GM18508 (cell line): ENCODE data around the gene NT5DC2.

ENCODE experiments used
- ATAC-seq: cut with Tn5 transposase; IDR thresholded peaks from one replicate; pipeline ENCODE4 v1.9.1; 2021; ENCODE audit warnings: moderate number of reproducible peaks; ENCODE audit not compliant: insufficient read depth, unreplicated experiment

Gene NT5DC2

DNA sequence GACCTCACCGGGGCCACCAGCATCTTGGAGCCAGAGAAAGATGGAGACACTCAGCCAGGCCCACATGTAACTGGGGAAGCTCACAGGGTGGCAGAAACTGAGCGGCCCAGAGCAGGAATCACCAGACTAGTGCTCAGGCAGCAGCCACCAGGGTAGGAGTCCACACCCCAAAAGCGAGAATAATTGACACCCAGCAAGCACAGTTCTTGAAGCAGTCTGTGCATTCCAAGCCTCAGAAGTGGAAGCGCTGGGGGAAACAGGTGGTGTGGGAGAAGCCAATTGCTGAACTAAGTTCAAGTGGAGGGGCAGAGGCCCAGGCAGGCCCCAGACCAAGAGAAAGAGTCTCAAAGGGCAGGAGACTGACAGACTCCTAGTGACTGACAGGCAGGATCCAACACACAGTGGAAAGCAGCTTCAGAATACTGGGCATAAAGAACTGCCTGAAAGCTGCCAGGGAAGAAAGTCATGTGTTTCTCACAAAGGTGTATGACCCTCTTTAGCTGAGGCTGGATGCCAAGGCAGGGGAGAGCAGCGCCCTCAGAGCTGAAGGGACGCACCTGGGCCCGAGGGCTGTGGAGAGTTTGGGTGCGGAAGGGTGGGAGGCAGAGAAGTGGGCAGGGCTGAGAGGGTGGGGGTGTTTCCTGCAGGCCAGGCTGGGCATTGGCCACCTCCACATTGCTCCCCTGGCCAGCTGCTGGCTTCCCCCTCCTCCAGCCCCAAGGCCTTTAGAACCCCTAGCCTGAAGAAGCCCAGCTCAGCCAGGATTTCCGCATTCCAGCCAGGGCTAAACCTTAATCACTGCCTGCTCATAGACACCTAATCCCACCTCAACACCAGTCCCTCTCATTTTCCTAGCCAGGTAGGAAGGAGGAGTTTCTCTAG lies 7.7 kb downstream of the NT5DC2 start:
- no peak for ATAC-seq

DNA sequence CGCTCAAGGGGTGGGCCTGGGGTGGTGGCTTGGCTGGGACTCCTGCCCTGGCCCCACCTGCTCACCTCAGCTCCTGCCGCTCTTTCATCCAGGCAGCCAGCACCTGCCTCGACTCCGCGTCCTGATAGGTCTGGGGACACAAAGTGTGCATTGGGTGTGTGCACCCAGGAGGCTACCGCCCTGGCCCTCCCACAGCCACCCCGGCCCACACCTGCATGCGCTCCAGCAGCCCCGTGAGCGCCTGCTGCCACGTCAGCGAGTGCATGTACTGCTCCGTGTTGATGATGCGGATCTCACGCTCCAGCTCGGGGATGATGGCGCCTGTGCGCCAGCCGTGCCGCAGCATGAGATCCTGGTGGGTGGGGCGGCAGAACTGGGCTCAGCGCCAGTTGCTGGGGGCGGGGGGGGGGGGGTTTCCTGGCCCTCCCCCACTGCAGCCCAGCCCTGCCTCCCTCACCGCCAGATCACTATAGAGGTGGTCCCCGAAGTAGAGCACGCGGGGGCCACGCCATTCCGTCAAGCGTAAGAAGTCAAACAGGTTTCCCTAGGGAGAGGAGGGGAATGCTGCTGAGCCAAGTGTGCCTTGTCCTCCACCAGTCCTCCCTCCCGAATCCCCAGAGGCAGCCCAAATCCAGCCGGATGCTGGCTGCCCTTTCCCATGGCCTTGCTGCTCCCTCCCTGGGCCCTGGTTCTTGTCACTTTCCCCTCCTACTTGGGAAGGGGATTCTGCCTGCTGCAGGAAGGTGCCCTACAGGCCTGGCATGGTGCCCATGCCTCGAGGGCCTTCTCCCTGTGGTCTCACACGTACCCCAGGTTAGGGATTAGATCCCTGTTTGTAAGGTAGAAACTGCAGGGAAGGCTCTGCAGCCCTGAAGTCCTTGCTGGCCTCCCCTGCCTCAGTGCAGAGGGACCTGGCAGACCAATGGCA lies 8.6 kb downstream of the NT5DC2 start:
- ATAC-seq, result no peak

DNA sequence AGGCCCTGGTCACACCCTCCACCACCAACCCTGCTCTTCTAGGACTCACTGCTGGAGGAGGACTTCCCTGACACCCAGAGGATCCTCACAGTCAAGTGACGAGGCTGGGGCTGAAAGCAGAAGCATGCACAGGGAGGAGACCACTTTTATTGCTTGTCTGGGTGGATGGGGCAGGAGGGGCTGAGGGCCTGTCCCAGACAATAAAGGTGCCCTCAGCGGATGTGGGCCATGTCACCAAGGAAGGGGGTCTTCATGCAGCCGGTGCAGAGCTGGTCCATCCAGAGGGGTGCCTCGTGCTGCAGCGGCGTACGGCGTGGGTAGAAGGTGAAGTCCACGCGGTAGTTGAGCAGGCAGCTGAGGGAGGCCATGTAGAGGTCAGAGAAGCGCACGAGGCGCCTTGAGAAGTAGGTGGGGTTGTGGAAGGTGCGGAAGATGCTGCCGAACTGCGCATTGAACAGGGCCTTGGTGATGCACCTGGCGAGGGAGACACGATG lies 9.4 kb downstream of the NT5DC2 start:
- ATAC-seq, result no peak

DNA sequence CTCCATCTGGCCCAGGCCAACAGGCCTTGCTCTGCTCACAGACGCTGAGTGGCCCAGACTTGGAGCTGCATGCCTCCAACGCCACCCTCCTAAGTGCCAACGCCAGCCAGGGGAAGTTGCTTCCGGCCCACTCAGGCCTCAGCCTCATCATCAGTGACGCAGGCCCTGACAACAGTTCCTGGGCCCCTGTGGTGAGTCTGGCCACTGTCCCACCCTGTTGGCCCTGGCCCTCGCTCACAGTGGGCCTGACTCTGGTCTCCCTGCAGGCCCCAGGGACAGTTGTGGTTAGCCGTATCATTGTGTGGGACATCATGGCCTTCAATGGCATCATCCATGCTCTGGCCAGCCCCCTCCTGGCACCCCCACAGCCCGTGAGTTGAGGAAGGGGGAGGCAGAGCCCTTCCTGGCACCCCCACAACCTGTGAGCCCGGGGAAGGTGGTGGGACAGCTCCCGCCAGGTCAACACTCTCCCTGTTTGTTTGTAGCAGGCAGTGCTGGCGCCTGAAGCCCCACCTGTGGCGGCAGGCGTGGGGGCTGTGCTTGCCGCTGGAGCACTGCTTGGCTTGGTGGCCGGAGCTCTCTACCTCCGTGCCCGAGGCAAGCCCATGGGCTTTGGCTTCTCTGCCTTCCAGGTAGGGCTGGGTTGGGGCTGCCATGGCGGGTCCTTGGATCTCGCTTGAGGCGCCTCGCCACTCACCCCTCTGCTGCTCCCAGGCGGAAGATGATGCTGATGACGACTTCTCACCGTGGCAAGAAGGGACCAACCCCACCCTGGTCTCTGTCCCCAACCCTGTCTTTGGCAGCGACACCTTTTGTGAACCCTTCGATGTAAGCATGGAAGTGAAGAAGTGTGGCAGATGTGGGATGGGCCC lies 10.0 kb downstream of the NT5DC2 start:
- no peak for ATAC-seq

DNA sequence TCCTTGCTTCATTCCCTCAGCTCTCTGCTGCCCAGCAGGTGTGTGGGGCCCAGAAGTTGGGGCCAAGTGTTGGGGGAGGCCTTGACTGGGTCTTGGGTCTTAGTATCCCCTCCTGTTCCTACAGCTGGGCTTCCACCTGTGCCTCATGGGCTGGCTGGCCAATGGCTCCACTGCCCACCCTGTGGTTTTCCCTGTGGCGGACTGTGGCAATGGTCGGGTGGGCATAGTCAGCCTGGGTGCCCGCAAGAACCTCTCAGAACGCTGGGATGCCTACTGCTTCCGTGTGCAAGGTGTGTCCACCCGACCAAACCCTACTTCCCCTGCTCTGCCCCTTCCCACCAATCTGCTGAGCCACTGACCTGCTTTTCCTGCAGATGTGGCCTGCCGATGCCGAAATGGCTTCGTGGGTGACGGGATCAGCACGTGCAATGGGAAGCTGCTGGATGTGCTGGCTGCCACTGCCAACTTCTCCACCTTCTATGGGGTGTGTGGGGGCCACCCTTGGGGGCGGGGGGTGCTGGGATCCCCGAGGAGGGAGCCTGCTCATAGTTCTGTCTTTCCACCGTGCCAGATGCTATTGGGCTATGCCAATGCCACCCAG lies 10.9 kb downstream of the NT5DC2 start:
- ATAC-seq, result no peak

DNA sequence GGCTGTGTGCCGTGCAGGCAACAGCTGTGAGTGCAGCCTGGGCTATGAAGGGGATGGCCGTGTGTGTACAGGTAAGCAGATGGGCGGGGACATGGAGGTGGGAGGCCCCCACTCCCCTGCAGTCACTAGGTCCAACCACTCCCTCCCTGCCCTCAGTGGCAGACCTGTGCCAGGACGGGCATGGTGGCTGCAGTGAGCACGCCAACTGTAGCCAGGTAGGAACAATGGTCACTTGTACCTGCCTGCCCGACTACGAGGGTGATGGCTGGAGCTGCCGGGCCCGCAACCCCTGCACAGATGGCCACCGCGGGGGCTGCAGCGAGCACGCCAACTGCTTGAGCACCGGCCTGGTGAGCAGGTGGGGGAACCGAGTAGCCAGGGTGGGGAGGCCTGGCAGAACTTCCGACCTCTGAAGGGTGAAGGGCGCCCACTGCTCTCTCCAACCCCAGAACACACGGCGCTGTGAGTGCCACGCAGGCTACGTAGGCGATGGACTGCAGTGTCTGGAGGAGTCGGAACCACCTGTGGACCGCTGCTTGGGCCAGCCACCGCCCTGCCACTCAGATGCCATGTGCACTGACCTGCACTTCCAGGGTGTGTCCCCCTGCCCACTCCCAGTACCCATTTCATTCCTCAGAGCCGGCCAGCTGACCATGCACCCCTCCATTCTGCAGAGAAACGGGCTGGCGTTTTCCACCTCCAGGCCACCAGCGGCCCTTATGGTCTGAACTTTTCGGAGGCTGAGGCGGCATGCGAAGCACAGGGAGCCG lies 11.6 kb downstream of the NT5DC2 start:
- ATAC-seq, result no peak

DNA sequence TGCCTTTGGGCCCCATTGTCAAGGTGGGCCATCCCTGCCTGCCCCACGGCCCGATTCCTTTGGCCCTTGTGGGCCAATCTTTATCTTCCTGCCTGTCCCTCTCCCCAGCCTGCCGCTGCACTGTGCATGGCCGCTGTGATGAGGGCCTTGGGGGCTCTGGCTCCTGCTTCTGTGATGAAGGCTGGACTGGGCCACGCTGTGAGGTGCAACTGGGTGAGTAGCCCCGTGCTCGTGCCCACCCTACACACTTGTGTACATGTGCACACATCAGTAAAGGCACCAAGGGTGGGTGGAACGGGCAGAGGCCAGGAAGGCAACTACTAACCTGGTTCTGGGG lies 12.2 kb downstream of the NT5DC2 start:
- ATAC-seq, result no peak

DNA sequence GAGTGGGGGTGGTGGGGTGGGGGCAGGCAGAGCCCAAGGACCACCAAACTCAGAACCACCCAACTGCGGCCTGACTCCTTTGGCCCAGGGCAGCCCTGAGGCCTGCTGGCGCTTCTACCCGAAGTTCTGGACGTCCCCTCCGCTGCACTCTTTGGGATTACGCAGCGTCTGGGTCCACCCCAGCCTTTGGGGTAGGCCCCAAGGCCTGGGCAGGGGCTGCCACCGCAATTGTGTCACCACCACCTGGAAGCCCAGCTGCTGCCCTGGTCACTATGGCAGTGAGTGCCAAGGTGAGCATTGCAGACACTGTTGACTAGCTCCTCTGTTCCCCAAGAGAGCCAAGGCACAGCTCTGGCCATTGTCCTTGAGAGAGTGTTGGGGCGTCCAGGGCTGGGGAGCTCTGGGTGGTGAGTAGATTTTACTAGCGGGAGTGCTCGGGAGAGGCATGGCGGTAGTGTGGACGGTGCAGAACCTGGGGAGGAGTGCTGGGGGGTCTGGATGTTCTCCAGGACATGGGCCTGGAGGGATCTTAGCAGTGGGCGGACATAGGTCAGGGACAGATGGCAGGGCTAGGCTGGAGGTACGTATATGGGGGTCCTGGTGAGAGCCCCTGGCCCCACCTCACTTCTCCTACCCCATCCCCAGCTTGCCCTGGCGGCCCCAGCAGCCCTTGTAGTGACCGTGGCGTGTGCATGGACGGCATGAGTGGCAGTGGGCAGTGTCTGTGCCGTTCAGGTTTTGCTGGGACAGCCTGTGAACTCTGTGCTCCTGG lies 12.8 kb downstream of the NT5DC2 start:
- ATAC-seq, result no peak

DNA sequence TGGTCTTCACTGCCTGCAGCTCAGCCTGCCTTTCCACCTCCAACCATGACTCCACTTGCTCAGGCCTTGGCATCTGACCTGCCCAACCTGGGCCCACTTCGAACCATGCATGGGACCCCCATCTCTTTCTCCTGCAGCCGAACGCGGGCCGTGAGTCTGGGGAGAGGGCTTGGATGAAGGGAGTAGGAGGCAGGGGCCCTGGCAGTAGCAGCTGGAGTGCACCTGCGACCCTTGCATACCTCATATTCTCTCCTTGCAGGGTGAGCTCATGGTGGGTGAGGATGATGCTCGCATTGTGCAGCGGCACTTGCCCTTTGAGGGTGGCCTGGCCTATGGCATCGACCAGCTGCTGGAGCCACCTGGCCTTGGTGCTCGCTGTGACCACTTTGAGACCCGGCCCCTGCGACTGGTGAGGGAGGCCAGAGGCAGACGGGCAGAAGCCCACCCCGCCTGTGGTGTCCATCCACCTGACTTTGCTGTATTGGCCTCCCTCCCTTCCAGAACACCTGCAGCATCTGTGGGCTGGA lies 13.5 kb downstream of the NT5DC2 start:
- ATAC-seq, result no peak

DNA sequence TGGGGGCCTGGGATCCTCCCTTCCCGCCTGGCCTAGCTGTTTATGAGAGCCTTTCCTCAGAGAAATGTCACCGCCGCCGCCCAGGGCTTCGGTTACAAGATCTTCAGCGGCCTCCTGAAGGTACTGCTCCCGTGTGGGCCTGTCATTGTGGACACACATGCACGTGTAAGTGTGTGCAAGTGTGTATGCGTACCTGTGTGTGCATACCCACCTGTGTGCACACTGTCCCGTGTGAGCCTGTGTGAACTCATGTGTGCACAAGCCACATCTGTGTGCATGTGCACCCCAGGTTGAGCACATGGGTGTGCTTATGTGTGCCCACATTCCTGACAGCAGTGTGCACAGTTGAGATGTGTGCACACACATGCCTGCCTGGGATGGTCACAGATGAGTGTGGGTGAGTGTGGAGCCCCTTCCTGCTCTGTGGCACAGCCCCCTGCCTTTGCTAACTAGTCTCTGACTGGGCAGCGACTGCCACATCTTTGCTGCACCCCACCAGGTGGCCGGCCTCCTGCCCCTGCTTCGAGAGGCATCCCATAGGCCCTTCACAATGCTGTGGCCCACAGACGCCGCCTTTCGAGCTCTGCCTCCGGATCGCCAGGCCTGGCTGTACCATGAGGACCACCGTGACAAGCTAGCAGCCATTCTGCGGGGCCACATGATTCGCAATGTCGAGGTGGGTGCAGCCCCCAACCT lies 14.1 kb downstream of the NT5DC2 start:
- ATAC-seq, result no peak

DNA sequence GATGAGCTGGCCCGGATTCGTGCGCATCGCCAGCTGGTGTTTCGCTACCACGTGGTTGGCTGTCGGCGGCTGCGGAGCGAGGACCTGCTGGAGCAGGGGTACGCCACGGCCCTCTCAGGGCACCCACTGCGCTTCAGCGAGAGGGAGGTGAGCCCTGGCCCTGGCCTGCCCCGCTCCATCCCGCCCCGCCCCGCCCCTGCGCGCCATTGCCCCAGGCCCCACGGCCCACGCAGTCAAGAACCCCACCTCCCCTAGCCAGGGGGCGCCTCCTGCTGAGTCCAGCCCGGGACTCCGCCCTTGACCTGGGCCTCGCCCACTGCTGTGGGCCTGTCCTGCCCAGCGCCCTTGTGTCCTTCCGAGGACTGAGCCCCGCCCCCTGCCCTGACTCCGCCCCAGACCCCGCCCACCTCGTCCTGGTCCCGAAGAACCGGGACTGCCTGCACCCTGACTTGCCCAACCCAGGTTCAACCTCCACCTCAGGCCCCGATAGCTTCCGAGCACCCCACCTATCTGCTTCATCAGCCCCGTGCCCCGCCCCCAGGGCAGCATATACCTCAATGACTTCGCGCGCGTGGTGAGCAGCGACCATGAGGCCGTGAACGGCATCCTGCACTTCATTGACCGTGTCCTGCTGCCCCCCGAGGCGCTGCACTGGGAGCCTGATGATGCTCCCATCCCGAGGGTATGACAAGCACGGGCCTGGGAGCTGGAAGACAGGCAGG lies 14.8 kb downstream of the NT5DC2 start:
- ATAC-seq, result no peak

DNA sequence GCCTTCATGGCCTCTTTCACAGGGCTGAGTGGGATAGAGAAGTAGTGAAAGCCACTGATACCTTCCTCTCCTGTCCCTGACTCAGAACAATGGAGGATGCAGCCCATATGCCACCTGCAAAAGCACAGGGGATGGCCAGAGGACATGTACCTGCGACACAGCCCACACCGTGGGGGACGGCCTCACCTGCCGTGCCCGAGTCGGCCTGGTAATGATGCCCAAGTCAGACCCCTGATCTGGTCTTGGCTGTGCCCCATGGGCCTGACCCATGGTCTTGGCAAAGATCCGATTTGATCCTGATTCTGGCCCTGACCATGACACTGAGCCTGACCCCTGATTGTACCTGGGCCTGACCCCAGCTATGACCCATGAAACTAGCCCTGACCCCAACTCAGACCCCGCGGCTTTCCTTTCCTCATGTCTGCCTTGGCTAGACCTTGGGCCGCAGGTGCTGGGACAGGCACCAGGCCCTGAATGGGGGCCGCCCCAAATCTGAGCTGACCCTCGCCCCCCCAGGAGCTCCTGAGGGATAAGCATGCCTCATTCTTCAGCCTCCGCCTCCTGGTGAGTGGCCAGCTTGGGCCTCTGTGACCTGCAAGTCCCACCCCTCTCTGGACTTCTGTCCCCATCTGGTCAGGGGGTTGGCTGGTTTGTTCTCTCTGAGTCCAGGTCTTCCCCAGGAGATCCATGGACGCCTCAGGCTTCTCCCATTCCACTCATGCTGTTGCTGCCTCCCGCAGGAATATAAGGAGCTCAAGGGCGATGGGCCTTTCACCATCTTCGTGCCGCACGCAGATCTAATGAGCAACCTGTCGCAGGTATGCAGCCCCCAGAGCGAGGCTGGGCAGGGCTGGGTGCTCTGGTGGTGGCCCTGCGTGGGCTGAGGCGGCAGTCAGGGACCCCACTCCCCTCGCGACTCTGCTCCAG lies 15.6 kb downstream of the NT5DC2 start:
- ATAC-seq, result no peak

DNA sequence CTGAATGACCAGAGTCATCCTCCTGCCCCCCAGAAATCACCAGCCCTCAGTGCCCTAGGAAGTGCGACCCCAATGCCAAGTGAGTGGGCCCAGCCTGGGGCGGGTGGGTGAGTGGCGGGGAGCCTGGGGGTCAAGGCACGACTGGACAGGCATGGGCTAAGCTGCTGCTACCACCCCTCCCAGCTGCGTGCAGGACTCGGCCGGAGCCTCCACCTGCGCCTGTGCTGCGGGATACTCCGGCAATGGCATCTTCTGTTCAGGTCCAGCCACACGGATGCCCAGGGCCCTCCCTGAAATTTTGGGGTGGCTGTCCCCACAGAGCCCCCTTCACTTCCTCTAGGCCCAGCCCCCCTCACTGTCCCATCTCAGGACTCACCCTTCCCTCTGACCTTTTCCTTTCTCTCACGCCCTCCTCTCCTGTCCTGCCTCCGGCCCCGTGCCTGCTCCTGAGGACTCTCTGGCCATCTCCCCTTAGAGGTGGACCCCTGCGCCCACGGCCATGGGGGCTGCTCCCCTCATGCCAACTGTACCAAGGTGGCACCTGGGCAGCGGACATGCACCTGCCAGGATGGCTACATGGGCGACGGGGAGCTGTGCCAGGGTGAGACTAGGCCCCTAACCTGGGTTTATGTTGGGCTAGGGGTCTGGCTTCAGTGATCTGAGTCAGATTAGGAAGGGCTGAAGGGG lies 17.0 kb downstream of the NT5DC2 start:
- ATAC-seq, result no peak

DNA sequence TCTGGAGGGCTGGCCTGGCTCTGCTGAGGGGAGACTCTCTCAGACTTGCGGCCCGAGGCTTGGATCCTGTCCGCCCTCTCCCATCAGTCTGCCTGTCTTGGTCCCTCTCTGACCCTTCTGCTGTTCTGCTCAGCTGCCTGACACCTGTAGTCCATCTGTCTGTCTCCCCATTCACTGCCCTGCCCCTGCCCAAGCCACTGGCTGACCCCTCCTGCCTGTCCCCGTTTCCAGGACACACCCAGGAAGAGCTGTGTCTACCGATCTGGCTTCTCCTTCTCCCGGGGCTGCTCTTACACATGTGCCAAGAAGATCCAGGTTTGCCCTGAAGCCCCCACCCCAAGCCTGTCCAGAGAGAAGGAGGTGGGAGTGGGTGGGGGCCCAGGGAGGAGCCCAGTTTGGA lies 18.5 kb downstream of the NT5DC2 start:
- ATAC-seq, result no peak

DNA sequence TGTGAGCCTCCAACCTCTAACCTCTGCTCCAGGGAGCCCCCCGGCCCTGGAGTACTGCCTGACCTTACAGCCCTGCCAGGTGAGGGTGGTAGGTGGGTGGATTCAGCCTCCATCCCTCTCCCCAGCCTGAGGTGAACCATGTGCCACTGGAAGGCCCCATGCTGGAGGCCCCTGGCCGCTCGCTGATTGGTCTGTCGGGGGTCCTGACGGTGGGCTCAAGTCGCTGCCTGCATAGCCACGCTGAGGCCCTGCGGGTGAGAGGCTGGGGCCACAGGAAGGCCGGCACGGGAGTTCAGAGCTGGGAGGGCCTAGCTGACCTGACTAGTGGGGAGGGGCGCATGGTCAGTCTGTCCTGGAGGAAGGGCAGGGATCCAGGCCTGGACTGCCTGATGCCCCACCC lies 19.1 kb downstream of the NT5DC2 start:
- ATAC-seq, result no peak
